ENCODE data around the gene OR5B21.

The OR5B21 gene

GRCh38 chr11:58490827-58491226 is 17.1 kb downstream of the OR5B21 start:
- no peak for FAIRE-seq

GRCh38 chr11:58487170-58487569 is 20.7 kb downstream of the OR5B21 start:
- FAIRE-seq, result no peak

GRCh38 chr11:58485961-58486360 is 21.9 kb downstream of the OR5B21 start:
- FAIRE-seq, result no peak

GRCh38 chr11:58471892-58472291 is 36.0 kb downstream of the OR5B21 start:
- no peak for FAIRE-seq

DNA sequence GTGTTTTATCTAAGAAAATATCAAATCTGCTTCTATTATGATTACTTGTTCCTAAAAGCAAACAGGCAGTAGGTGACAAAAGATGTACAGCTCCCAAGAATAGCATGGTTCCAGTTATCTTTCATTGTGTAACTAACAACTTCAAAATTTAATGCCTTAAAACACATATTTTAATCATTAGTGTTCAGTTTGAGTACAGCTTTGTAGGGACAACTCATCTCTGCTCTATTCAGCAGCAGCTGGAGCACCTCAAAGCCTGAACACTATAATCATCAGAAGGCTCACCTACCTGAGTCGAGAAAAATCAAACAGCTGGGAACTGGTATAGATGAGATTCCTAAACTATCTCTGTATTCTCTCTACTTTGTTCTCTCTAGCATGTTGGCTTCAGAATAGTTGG is 41.6 kb downstream of the OR5B21 start:
- no peak for FAIRE-seq

GRCh38 chr11:58465690-58466089 is 42.2 kb downstream of the OR5B21 start:
- FAIRE-seq, result no peak
